SK-N-SH (cell line): ENCODE results near the gene GAS7.

Source experiments
- CTCF ChIP-seq: fragments of 200-600 bp; sonication (generic); IDR thresholded peaks from 2 replicates; pipeline ENCODE4 v1.6.1; 2017; ENCODE audit warnings: antibody characterized with exemption, mild to moderate bottlenecking, moderate library complexity
- EP300 ChIP-seq, 2 experiments: IDR thresholded peaks; 2 replicates each; pipeline versions ENCODE4 v1.4.0 to v1.6.1; 2012; ENCODE audit warnings: borderline replicate concordance in 1 of 2, low read depth in 1 of 2, low read length in 1 of 2
- EZH2phosphoT487 ChIP-seq: fragments of 200-600 bp; sonication (generic); IDR thresholded peaks from 2 replicates; pipeline ENCODE4 v1.6.1; 2017; ENCODE audit warnings: low read depth, mixed run types, mild to moderate bottlenecking, antibody characterized with exemption, moderate library complexity, borderline replicate concordance
- FOXJ3 ChIP-seq: sonication (generic); formaldehyde crosslinking; IDR thresholded peaks from 2 replicates; pipeline ENCODE4 v1.5.1; 2020; ENCODE audit warnings: mild to moderate bottlenecking, missing genetic modification reagents
- MXI1 ChIP-seq: IDR thresholded peaks from 2 replicates; pipeline ENCODE4 v1.6.1; 2012; ENCODE audit warnings: mild to moderate bottlenecking, low read depth, low read length, improper control_type of control experiment
- NFIC ChIP-seq: IDR thresholded peaks from 2 replicates; pipeline ENCODE4 v1.4.0; 2012; ENCODE audit warnings: borderline replicate concordance
- POLR2AphosphoS5 ChIP-seq: IDR thresholded peaks from 2 replicates; pipeline ENCODE4 v1.6.1; 2012; ENCODE audit warnings: low read depth, low read length
- SIN3A ChIP-seq: IDR thresholded peaks from 2 replicates; pipeline ENCODE4 v1.6.1; 2012; ENCODE audit warnings: low read depth, mild to moderate bottlenecking, low read length, moderate library complexity, borderline replicate concordance
- TCF12 ChIP-seq: IDR thresholded peaks from 2 replicates; pipeline ENCODE4 v1.4.0; 2012

GRCh38 chr17:10233161-10233560 is 34.8 kb upstream of the GAS7 start:
- TF ChIP-seq CTCF = no peak
- no peak for TF ChIP-seq EZH2phosphoT487
- TF ChIP-seq FOXJ3 (CRISPR knock-in tag) = no peak
- TF ChIP-seq TCF12 = no peak
- no peak for TF ChIP-seq POLR2AphosphoS5
- no peak for TF ChIP-seq EP300 (IDR thresholded peaks at IDR 0.05; ENCODE audit: borderline replicate concordance in 1 of 2, low read depth in 1 of 2, low read length in 1 of 2)
- no peak for TF ChIP-seq NFIC
- no peak for TF ChIP-seq MXI1
- TF ChIP-seq SIN3A = no peak
